HFF-Myc (cell line): Measurements from ENCODE around the gene NR2F1-AS1.

Experiments
- DNase-seq: peaks from one replicate; pipeline ENCODE4 v3.0.0-alpha.2; 2011; ENCODE audit warnings: low read depth; ENCODE audit errors: extremely low read depth
- H3K4me3 ChIP-seq: replicated peaks from 2 replicates; pipeline ENCODE4 v1.5.1; 2011; ENCODE audit warnings: low read depth, mild to moderate bottlenecking, control low read depth, low read length
- CTCF ChIP-seq: IDR thresholded peaks from 2 replicates; pipeline ENCODE4 v1.5.1; 2012; ENCODE audit warnings: mild to moderate bottlenecking, low read depth, low read length, control low read depth; ENCODE audit errors: missing control alignments

Gene NR2F1-AS1

GRCh38 chr5:93385655-93386054 lies 195.4 kb downstream of the NR2F1-AS1 start:
- no peak for DNase-seq
- TF ChIP-seq CTCF: no peak
- no peak overlapping the region for H3K4me3 ChIP-seq

- H3K4me3 ChIP-seq: no peak overlapping the region
- DNase-seq: no peak
- TF ChIP-seq CTCF: no peak
Observed at GRCh38 chr5:93384995-93385394, 196.0 kb downstream of the NR2F1-AS1 start.

- DNase-seq: no peak
- no peak overlapping the region for H3K4me3 ChIP-seq
- TF ChIP-seq CTCF: no peak
Observed at GRCh38 chr5:93384026-93384425, 197.0 kb downstream of the NR2F1-AS1 start.

- no peak for DNase-seq
- H3K4me3 ChIP-seq: no peak overlapping the region
- no peak for TF ChIP-seq CTCF
Observed at GRCh38 chr5:93382188-93382825, 198.7 kb downstream of the NR2F1-AS1 start.

- H3K4me3 ChIP-seq: no peak overlapping the region
- DNase-seq: no peak
- no peak for TF ChIP-seq CTCF
Observed at GRCh38 chr5:93381057-93381456, 200.0 kb downstream of the NR2F1-AS1 start.

- peak; percentile 55 for DNase-seq
- H3K4me3 ChIP-seq: no peak overlapping the region
- no peak for TF ChIP-seq CTCF
Observed at GRCh38 chr5:93378073-93378472, 202.9 kb downstream of the NR2F1-AS1 start.

- H3K4me3 ChIP-seq: no peak overlapping the region
- TF ChIP-seq CTCF: no peak
- no peak for DNase-seq
Observed at GRCh38 chr5:93371893-93372292, 209.1 kb downstream of the NR2F1-AS1 start.
